NCI-H2196 (cell line): ENCODE measurements around the gene PCCA.
"Not testable (repeated sequence)": the region's sequence is repeated elsewhere in the genome, so short reads cannot be mapped to it uniquely, and the experiment has no call there.

Experiments
- DNase-seq: peaks from one replicate; lab custom pipeline; 2025; ENCODE audit not compliant: unreplicated experiment; lab: John Stamatoyannopoulos, UW

The PCCA gene

DNA sequence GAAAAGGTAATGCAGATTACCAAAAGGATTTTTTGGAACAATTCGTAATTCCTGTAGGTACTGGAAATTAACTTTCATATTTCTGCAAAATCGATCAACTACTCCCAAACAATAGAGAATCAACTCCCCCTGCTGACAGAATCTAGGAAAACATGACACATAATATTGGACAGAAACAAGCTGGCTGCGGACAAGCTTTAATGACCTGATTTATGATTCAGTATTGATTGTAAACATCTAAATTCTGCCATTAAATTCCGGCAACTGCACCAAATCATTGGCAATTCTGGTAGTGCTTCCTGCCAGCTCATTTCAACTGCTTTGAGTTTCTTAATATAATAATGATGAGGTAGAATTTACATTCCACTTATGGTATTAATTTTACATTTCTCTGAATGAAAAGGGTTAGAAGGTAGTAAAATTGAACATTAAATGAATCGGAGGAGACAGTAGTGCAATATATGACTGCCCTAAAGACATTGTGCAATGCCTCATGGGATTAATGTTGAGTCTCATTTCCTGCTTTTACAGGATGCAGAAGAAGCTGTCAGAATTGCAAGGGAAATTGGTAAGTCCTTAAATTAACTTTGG, 146.5 kb downstream of the PCCA start:
- peak; percentile 35 for DNase-seq

DNA sequence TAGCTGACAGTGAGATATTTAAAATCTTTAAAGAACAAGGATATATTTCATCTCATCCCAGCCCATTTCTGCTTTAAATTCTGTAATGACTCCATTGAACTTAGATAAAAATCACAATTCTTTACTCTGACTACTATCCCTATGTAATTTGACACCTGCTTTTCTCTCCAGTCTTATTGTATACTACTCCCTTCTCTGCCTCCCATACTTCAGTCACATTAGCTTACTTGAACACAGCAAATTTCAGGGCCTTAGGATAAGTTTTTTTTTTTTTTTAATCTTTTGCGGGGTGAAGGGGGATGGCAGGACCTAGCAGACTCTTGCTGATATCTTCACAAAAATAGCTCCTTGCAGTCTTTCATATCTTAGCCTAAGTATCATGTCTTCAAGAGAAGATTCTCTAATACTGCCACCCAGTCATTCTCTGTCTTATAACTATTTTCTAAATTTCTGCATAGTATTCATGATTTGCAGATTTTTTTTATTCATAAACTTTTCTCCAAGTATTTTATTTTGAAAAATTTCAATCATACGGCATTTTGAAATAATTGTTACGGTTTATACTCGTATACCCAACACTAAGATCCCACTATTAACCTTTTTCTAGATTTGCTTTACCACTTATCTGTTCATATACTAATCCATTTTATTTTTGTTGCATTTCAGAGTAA, 151.4 kb downstream of the PCCA start:
- no peak for DNase-seq

DNA sequence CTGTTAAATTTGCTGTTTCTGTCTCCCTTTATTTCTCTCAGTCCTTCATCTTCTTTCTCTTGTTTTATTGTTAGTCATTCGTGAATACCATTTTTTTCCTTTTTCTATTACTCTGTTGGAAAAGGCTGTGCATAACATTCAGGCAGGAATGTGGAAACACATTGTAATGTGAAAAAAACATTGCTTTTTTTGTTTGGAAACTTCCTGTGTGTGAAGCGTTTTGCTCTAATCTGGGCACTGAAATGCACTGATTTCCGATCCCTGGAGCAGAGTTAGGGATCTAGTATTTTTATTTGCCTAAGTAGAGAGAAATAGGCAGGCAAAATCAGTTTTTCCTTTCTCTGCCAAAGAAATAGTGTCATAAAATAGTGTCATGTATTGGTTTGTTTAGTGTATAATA, 155.5 kb downstream of the PCCA start:
- no peak for DNase-seq

GRCh38 chr13:100245104-100245503, 156.2 kb downstream of the PCCA start:
- DNase-seq = no peak

- no peak for DNase-seq
These were observed 159.0 kb downstream of the PCCA start for GRCh38 chr13:100247937-100248336.

GRCh38 chr13:100254002-100254401, 165.1 kb downstream of the PCCA start:
- DNase-seq = no peak

GRCh38 chr13:100262404-100262803, 173.5 kb downstream of the PCCA start:
- DNase-seq = no peak

DNA sequence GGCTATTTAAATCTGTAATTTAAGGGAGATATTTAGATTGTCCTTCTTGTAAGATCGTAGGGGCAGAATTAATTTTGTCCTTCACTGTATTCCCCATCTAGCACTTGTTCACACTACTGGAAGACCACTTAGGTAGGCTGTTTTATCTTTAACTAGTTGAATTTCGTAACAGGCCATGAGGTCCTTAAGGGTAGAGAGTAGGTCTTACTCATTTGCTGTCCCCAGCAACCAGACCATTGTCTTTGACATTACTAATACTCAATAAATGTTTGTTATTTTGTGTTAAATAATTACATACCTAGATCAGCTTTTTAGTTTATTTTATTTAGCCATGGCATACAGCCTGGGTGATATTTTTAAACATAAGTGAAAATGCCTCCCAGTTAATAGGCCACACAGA, 177.1 kb downstream of the PCCA start:
- no peak for DNase-seq

GRCh38 chr13:100269837-100270236, 180.9 kb downstream of the PCCA start:
- no peak for DNase-seq

DNA sequence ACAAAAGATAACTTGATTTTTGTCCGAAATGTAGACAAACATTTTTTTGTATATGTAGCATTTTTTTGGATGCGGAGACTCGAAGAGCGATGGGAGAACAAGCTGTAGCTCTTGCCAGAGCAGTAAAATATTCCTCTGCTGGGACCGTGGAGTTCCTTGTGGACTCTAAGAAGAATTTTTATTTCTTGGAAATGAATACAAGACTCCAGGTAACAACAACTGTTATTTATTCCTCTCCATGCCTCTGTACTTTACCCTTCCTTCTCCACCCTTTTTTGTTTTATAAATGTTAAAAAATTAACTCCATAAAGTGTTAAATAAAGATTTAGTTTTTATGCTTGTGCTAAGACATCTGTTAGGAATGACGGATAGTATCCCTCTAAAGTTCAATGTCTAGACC, 184.2 kb downstream of the PCCA start:
- no peak for DNase-seq

DNA sequence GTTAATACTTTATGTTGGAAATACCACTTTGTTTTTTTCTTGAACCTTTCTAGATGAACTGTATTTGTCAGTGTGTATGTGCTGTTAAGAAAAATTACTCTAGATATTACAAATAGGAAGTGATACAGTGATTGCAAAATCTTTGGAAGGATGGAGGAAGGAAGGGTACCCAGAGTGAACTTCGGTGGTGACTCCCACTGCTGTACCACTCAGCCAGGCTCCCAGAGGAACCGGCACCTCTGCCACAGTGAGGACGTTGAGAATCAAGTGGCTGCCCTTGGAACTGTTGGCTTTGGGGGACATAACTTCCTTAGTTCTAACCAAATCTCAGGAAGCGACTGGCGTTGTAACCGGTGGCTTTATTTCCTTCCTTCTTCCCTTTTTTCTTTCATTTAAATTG, 184.7 kb downstream of the PCCA start:
- no peak for DNase-seq

- DNase-seq = no peak
These were observed 186.1 kb downstream of the PCCA start for GRCh38 chr13:100274942-100275506.

GRCh38 chr13:100275746-100276145, 186.9 kb downstream of the PCCA start:
- DNase-seq = no peak

GRCh38 chr13:100280681-100281080, 191.8 kb downstream of the PCCA start:
- DNase-seq = no peak

DNA sequence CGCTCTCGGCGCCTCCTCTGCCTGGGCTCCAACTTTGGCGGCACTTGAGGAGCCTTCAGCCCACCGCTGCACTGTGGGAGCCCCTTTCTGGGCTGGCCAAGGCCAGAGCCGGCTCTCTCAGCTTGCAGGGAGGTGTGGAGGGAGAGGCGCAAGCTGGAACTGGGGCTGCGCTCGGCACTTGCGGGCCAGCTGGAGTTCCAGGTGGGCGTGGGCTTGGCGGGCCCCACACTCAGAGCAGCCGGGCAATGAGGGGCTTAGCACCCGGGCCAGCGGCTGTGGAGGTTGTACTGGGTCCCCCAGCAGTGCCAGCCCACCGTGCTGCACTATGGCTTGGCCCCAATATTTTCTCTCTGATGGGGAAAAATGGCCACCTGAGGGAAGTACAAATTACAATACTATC, 193.4 kb downstream of the PCCA start:
- not testable (repeated sequence) for DNase-seq

DNA sequence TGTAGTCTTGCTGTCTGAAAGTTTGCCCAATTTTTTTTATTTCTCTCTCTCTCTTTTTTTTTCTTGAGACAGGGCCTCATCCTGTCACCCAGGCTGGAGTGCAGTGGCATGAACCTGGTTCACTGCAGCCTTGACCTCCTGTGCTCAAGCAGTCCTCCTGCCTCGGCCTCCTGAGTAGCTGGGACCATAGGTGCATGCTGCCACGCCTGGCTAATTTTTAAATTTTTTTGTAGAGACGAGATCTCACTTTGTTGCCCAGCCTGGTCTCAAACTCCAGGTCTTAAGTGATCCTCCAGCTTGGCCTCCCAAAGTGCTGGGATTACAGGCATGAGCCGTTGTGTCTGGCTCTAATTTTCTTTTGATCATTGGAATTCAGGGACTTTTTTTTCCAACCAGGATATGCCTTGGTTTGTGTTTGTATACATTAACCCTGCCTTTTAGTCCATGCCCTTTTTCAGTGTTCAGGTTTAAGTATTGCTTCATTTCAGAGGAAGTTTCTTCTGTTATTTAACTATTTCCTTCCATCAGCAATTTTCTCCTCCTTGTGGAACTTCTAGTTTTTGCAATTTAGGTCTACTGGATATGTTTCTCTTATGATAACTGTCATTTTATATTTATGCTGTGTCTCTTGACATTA, 201.4 kb downstream of the PCCA start:
- DNase-seq = no peak

GRCh38 chr13:100291624-100292023, 202.7 kb downstream of the PCCA start:
- no peak for DNase-seq

GRCh38 chr13:100297413-100297812, 208.5 kb downstream of the PCCA start:
- no peak for DNase-seq

DNA sequence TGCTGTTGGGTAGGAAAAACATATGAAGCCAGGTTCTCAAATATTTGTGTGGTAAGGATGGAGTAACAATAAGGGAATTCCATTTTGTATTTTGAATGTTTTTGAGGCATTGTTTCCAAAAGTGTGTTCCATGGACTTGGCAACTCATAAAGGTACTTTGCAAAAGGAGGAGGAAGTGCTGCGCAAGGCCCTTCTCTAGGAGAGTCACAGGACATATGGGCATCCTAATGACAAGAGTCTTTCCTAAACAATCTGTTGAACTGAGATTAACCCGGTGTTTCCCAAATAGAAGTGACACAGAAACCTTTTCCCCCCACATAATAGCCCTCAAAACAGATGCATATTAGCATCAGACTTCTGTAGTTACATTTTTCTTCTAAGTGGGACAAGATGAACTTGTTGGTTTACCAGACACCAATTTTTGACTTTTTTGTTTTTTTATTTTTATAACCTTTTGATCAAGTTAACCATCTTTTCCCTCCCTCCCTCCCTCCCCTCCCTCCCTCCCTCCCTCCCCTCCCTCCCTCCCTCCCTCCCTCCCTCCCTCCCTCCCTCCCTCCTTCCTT, 209.3 kb downstream of the PCCA start:
- no peak for DNase-seq

DNA sequence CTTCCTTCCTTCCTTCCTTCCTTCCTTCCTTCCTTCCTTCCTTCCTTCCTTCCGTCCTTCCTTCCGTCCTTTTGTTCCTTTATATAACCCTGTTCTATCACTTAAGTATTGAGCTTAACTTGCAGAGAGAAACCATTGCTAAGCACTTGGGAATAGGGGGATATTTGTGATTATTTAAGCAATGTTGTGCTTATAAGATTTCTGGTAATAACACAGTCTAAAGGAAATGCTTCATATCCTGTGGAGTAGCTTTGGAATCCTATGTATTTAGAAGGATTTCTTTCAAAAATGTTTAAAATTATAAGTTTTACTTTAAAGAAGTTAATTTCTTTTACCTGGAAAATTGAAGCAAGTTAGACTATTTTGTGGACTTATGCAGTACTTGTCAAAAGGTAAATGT, 209.8 kb downstream of the PCCA start:
- DNase-seq = no peak

GRCh38 chr13:100300243-100300642, 211.3 kb downstream of the PCCA start:
- DNase-seq = no peak

DNA sequence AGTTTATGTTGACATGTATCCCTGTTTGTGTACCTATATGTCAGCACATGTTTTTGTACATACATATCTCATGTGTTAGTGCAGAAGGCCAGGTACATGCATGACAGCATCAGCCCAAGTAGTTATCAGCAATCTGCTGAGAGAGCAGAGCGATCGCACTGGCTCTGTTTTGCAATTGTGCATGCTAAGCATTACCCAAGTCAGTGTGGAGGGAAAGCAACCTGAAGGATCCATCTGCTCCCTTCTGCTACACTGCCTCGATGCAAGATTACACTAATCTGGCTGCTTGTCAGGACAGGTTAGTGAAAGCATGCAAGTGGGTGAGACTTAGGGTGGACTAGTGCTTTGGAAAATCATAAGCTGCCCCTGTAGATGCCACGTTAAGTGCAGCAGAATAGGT, 211.8 kb downstream of the PCCA start:
- DNase-seq = no peak
